Uterus (tissue), 4 donors: ENCODE data around the gene DHX30. TPM values are rescaled to one million over a fixed set of nuclear protein-coding genes. Genes with fewer than 3 reads are reported as not detected.

Experiments
- DNase-seq, 2 donors: peaks; one replicate each; pipeline ENCODE4 v3.0.0-alpha.2; 2019 to 2020
- H3K27ac ChIP-seq, 2 donors: fragments of 200-600 bp; sonication (generic); 1 replicate in 1 of 2; 2 replicates in 1 of 2; pipeline ENCODE4 v1.5.1; 2016 to 2018
- H3K27me3 ChIP-seq, 2 donors: fragments of 200-600 bp; sonication (generic); one replicate each; pipeline ENCODE4 v1.5.1; 2018 to 2019; ENCODE audit warnings: control low read depth in 1 of 2
- H3K36me3 ChIP-seq, 2 donors: fragments of 200-600 bp; sonication (generic); one replicate each; pipeline ENCODE4 v1.5.1; 2019; ENCODE audit warnings: control low read depth in 1 of 2
- H3K4me1 ChIP-seq, 2 donors: fragments of 200-600 bp; sonication (generic); one replicate each; pipeline ENCODE4 v1.5.1; 2018 to 2019; ENCODE audit warnings: control low read depth in 1 of 2
- H3K4me3 ChIP-seq, 2 donors: fragments of 200-600 bp; sonication (generic); 1 replicate in 1 of 2; 2 replicates in 1 of 2; pipeline ENCODE4 v1.5.1; 2018 to 2019; ENCODE audit warnings: mild to moderate bottlenecking in 1 of 2
- H3K9me3 ChIP-seq, 2 donors: fragments of 200-600 bp; sonication (generic); one replicate each; pipeline ENCODE4 v1.5.1; 2019; ENCODE audit warnings: control low read depth in 1 of 2
- POLR2A ChIP-seq, 2 donors: fragments of 450-650 bp; IDR thresholded peaks; one replicate each; pipeline ENCODE4 v1.6.1; 2016; ENCODE audit warnings: antibody characterized with exemption in 2 of 2, mild to moderate bottlenecking in 1 of 2, moderate library complexity in 1 of 2
- intact Hi-C: fragments of 100-400 bp; cut with DNase I; formaldehyde crosslinking; loops from one replicate; pipeline ENCODE4 v1.15.1; 2023; ENCODE audit warnings: low total_unique reads
- total RNA-seq, 4 donors: library from RNA; depleted of rRNA in 3 of 4; stranded (reverse); fragments of >200 nt in 3 of 4; gene quantifications; one replicate each; pipeline versions ENCODE4 v1.1.0 to v1.2.4, GENCODE V29; 2014 to 2023
- TF ChIP-seq, protein P1 (sequence below), 4 experiments: fragments of 200-600 bp in 2 of 4; fragments of 450-650 bp in 2 of 4; sonication (generic) in 2 of 4; IDR thresholded peaks; one replicate each; pipeline ENCODE4 v1.5.1; 2016 to 2019; ENCODE audit warnings: antibody characterized with exemption in 4 of 4, mild to moderate bottlenecking in 2 of 4, moderate library complexity in 1 of 4
- donor health status: DM: yes; HTN: yes; CAD: no.

DHX30 gene
- total RNA-seq, 4 donors from 2014 or later, result 21.5 to 78.6 (median 55.7) TPM

DNA sequence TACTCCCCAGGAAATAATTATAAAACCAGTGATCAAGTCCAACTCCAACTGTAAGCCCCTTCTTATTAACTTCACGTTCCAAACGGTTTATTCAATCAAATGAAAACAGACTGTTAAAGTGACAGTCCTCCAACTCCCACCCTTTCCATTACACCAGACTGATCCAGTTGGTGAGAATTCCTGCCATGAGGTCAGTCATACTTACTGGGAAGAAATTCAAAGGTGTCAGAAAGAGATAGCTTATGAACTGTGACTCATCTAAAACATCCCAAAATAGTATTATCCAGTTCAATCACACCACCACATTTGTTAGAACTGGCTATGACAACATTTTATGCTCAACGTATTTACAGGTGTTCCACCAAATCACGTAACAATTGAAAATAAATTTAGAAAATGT is 40.7 kb upstream of the DHX30 start:
- peaks cover 0 to 9% of the 10 kb centered on the region in 2 donors for H3K4me1 ChIP-seq
- no peaks in the 10 kb centered on the region for H3K36me3 ChIP-seq
- H3K27me3 ChIP-seq, result no peaks in the 10 kb centered on the region
- TF ChIP-seq, protein P1, sequence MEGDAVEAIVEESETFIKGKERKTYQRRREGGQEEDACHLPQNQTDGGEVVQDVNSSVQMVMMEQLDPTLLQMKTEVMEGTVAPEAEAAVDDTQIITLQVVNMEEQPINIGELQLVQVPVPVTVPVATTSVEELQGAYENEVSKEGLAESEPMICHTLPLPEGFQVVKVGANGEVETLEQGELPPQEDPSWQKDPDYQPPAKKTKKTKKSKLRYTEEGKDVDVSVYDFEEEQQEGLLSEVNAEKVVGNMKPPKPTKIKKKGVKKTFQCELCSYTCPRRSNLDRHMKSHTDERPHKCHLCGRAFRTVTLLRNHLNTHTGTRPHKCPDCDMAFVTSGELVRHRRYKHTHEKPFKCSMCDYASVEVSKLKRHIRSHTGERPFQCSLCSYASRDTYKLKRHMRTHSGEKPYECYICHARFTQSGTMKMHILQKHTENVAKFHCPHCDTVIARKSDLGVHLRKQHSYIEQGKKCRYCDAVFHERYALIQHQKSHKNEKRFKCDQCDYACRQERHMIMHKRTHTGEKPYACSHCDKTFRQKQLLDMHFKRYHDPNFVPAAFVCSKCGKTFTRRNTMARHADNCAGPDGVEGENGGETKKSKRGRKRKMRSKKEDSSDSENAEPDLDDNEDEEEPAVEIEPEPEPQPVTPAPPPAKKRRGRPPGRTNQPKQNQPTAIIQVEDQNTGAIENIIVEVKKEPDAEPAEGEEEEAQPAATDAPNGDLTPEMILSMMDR (IDR thresholded peaks at IDR 0.05), result no peak
- no peak for TF ChIP-seq POLR2A (IDR thresholded peaks at IDR 0.05)
- no peaks in the 10 kb centered on the region for H3K9me3 ChIP-seq
- intact Hi-C loops, result no loop called here
- no peak for DNase-seq
- H3K27ac ChIP-seq, result peak overlapping the region; percentile 48 to 69
- H3K4me3 ChIP-seq, result no peak overlapping the region

DNA sequence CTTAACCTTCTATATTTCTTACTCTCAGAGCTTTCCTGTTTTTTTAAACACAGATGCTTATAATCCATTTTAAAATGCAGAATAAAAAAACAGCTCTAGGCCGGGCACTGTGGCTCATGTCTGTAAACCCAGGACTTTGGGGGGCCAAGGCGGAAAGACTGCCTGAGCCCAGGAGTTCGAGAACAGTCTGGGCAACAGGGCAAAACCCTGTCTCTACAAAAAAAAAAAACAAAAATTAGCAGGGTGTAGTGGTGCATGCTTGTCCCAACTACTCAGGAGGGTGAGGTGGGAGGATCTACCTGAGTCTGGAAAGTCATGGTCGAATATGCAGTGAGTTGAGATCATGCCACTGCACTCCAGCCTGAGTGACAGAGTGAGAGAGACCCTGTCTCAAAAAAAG is 36.8 kb upstream of the DHX30 start:
- H3K9me3 ChIP-seq, result no peaks in the 10 kb centered on the region
- DNase-seq, result no peak
- H3K27ac ChIP-seq, result peak overlapping the region; percentile 49 to 73
- no peaks in the 10 kb centered on the region for H3K36me3 ChIP-seq
- no peak overlapping the region for H3K4me3 ChIP-seq
- peaks cover 0 to 9% of the 10 kb centered on the region in 2 donors for H3K4me1 ChIP-seq
- TF ChIP-seq, protein P1 (IDR thresholded peaks at IDR 0.05), result no peak
- no peak for TF ChIP-seq POLR2A (IDR thresholded peaks at IDR 0.05)
- intact Hi-C loops, result no loop called here
- no peaks in the 10 kb centered on the region for H3K27me3 ChIP-seq

DNA sequence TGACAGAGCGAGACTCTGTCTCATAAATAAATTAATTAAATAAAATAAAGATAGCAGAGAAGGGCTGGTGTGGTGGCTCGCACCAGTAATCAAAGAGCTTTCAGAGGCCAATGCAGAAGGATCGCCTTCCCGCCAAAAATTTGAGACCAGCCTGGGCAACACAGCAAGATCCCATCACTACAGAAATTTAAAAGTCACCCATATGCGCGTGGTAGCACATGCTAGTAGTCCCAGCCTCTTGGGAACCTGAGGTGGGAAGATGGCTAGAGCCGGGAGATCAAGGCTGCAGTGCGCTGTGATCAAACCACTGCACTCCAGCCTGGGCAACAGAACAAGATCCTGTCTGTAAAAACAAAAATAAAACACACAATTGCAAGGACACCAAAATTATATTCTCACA is 30.9 kb upstream of the DHX30 start:
- Histone ChIP-seq H3K27me3 (no peaks in the 10 kb centered on the region), H3K27ac (no peak overlapping the region), H3K4me1 (no peaks in the 10 kb centered on the region), H3K9me3 (no peaks in the 10 kb centered on the region), H3K4me3 (no peak overlapping the region), H3K36me3 (no peaks in the 10 kb centered on the region)
- TF ChIP-seq, protein P1 (IDR thresholded peaks at IDR 0.05), result no peak
- no peak for TF ChIP-seq POLR2A (IDR thresholded peaks at IDR 0.05)
- no peak for DNase-seq
- intact Hi-C loops, result no loop called here

DNA sequence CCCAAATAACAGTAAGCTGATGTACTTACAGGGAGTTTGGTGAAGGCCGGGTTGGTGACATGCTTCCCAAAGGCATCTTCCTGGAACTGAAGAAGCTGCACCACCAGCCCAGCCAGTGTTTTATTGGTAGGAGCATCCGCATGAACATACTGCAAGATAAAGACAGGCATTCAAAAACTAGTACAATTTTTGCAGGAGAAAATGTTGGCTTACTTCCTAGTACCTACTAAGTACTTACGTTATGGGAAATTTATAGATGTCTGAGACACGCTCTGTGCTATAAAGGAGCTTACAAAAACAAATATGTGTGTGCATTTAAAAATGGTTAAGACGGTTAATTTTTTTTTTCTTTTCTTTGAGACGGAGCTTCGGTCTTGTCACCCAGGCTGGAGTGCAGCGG is 30.1 kb upstream of the DHX30 start:
- no peaks in the 10 kb centered on the region for H3K4me1 ChIP-seq
- H3K27me3 ChIP-seq, result no peaks in the 10 kb centered on the region
- no peaks in the 10 kb centered on the region for H3K36me3 ChIP-seq
- H3K27ac ChIP-seq, result no peak overlapping the region
- no peaks in the 10 kb centered on the region for H3K9me3 ChIP-seq
- no peak overlapping the region for H3K4me3 ChIP-seq
- intact Hi-C loops, result no loop called here
- DNase-seq, result no peak
- TF ChIP-seq, protein P1 (IDR thresholded peaks at IDR 0.05), result no peak
- TF ChIP-seq POLR2A (IDR thresholded peaks at IDR 0.05), result no peak

DNA sequence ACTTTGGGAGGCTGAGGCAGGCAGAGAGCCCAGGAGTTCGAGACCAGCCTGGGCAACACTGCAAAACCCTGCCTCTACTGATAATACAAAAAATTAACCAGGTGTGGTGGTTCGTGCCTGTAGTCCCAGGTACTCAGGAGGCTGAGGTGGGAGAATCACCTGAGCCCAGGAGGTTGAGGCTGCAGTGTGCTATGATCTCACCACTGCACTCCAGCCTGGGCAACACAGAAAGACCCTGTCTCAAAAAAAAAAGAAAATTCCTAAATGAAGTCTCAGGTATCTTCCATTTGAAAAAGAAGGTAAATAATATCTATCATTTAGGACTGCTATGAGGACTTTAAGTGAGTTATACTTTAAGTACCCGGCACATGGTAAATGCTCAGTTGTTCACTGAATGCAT is 24.2 kb upstream of the DHX30 start:
- Histone ChIP-seq H3K36me3 (no peaks in the 10 kb centered on the region), H3K9me3 (no peaks in the 10 kb centered on the region), H3K27ac (no peak overlapping the region), H3K4me3 (no peak overlapping the region), H3K27me3 (no peaks in the 10 kb centered on the region), H3K4me1 (no peaks in the 10 kb centered on the region)
- TF ChIP-seq, protein P1 (IDR thresholded peaks at IDR 0.05), result no peak
- TF ChIP-seq POLR2A (IDR thresholded peaks at IDR 0.05), result no peak
- intact Hi-C loops, result no loop called here
- no peak for DNase-seq
